ENCODE measurements around the gene CDH4. TPM values are rescaled to one million over a fixed set of nuclear protein-coding genes. Genes with fewer than 3 reads are reported as not detected.

CDH4 gene
- polyA plus RNA-seq, 1 donor = 1.2 TPM

DNA sequence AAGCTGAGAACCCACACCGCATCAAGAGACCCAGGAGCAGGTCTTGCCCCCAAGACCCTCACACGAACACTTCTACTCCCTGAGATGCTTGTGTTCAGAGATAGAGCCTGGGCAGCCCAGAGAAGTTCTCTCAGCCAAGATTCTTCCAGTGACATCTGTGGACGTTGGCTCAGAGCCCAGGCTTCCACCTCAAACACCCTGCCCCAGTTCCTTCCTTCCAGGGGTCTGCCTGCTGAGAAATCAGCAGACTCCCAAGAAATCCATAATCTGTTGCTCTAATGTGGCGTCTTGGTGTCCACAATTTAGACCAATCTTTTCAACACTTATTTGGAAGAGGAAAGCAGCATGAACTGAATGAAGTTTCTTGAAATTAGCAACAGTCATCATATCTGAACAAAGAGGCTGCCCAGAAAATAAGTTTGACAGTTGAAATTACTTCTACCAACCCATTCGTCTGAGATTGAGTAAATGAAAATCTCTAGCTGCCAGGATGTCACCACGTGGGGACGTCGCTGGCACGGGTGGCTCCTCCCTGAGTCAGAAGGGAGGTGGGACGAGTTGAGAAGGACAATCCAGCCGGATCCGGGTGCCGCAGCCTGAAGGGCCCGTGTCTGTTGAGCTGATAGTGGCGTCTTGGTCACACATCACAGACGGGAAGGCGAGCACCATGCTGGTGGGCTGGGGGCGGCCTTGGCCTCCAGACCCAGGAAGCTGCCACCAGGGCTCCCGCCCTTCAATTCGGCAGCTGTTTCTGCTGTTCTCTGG, 412.7 kb downstream of the CDH4 start:
- no peak for DNase-seq (ENCODE audit: low read depth)

DNA sequence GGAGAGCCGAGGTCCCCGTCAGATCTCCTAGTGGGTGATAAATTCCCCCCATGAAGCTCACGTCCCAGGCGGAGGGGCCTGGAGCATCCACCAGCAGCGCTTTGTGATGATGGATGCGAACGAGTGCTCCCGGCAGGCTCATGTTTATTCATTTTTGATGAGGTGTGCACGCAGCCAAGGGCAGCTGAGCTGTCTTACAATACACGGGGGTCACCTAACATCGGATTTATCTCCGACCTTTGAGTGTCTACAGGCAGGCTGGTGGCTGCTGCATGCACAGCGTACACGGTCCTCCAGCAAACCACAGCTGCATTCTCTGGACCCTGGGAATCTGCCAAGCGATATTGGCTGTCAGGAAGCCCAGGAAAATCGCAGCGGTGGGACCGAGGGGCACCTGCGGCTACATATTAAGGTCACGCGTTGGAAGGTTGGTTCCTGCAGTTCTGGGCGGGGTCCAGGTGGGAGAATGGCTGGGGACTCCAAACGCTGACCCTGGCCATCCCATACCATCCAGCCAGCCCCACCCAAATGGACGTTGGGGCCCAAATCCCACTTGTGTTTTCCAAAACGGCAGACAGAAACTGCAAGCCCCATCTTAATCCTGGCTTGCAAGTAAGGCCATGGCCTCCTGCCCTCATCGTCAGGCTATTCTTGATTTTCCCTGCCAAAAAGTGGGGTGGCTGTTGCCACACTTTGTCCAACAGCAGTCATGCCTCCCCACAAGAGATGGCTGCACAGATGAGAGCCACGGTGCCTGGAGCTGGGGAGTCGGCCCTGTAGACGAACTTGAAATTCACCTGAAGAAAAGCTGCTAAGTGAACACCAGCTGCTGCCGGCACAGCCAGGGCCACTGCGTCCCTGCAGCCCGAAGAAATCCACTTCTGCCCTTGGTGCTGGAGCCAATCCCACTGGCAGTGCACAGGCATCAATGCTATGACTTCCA, 413.7 kb downstream of the CDH4 start:
- no peak for DNase-seq (ENCODE audit: low read depth)

DNA sequence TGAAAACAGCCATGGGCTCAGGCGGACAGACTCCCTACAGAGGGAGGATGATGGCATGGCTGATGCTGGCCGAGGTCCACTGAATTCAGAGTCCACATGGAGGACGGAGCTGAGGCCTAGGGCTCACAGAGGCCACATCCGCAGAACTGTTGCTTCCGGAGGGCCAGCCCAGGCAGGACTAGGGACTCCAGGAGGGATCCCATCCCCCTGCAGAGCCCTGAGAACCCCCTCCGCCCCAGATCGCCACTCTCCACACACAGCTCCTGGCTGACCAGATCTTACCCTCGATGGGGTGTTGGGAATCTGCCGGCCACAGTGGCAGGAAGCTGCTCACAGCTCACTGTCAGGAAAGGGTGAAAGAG, 414.4 kb downstream of the CDH4 start:
- no peak for DNase-seq (ENCODE audit: low read depth)

DNA sequence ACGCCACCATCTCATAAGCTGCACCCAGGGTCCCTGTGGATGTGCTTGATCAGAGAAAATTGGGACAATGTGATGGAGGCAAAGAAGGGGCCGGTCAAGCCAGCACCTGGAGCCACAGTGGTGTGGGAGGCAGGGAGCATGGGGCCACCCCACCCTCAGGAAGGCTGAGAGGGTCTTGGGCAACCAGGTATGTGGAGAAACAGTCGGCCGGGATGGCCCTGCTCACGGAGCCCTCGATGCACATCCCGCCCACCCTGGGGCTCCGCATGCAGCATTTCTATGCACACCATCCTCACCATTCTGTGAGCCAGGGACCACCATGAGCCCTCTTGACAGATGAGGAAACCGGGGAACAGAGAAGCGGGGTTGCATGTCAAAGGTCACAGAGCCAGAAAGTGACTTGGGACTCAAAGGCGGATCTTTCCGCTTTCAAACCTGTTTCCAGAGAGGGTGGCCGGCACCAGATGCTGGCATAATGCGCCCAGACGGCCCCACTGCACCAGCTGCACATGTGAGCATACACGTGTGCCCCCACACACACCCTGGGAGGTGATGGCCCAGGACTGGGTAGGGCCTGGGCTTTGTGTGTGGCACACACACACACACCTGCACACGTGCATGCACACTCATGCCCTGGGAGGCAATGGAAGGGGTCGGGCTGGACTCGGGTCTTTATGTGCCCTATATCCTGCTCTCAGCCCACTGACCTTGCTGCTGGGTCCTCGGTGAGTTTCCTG, 415.2 kb downstream of the CDH4 start:
- DNase-seq (ENCODE audit: low read depth) = no peak

DNA sequence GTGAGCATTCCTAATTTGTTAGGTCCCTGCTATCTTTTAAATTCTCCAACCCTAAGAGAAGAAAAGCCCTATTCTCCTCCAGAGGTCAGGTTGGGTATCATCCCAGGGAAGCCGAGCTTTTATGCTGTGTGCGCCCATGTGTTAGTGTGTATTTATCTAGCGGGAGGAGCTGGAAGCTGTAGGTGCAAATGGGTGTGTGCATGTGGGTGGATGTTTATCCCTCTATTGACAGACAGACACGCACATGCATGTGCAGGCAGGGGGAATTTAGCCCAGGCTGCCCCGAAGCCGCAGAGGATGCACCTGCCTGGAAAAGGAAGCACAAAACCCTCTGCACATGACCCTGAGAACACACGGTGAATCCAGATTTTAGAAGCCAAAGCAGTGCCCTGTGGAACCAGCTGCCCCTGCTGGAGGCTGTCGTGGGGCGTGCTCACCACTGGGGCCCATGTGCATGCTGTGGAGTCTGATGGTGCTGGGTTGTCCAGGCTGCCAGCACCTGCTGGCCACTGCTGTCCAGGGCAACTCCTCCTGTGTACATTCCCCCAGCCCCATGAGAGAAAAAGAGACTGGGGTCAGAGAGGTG, 416.1 kb downstream of the CDH4 start:
- DNase-seq (ENCODE audit: low read depth) = no peak

DNA sequence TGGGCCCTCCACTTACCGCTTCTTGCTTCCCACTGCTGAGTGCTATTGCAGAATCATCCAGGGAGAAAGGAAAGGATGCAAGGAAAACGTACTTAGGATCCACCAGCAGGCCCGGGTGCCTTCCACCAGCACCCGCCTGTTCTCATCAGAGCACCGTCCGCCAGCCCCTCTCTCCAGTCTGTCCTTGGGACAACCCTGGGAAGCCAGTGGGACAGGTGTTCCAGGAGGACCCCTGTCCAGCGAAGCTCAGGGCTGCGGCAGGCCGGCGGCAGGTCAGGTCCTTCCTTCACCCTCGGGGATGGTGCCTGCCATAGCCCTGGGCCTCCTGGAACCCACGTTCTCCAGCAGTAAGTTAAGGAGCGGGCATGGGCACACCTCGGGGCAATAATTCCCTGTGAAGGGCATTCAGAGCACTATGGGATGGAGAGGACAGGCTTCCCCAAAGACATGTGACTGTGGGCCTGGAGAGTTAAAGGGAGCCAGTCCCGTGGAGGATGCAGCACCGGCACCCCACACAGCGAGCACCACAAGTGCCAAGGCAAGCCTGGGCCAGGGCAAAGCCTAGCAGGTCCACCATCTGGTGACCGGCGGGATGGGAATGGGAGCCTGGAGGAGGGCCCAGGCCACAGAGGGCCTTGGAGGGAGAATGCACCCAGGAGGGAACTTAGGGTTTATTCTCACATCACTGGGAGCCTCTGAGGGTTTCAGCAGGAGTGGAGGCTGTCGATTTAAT, 416.9 kb downstream of the CDH4 start:
- DNase-seq (ENCODE audit: low read depth) = no peak

DNA sequence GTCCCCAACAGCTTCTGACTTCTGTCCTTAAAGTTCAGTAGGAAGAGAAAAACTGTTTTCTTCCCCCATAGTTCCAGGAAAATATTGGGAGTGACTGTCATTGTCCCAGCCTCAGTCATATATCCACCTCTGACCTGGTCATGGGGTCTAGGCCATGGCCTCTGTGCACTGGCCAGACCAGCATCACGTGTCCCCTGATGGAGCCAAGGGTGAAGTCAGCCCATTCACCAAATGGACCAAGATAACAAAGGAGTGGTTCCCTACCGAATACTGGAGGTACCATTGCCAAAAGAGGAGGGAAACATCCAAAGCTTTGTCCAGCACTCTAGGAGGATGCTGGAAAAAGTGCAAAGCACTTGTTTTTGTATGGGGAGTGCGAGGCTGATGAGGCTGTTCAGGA, 418.2 kb downstream of the CDH4 start:
- DNase-seq (ENCODE audit: low read depth) = no peak

DNA sequence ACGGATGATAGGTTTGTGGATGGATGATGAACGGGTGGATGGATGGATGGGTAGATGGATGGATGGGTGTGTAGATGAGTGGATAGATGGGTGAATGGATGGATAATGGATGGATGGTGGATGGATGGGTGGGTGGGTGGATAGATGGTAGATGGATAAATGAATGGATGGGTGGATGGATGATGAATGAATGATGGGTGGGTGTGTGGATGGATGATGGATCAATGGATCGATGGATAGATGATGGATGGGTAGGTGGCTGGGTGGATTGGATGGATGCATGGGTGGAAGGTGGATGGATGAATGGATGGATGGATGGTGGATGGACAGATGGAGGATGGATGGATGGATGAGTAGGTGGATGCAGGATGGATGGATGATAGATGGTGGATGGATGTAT, 419.5 kb downstream of the CDH4 start:
- DNase-seq (ENCODE audit: low read depth) = no peak

DNA sequence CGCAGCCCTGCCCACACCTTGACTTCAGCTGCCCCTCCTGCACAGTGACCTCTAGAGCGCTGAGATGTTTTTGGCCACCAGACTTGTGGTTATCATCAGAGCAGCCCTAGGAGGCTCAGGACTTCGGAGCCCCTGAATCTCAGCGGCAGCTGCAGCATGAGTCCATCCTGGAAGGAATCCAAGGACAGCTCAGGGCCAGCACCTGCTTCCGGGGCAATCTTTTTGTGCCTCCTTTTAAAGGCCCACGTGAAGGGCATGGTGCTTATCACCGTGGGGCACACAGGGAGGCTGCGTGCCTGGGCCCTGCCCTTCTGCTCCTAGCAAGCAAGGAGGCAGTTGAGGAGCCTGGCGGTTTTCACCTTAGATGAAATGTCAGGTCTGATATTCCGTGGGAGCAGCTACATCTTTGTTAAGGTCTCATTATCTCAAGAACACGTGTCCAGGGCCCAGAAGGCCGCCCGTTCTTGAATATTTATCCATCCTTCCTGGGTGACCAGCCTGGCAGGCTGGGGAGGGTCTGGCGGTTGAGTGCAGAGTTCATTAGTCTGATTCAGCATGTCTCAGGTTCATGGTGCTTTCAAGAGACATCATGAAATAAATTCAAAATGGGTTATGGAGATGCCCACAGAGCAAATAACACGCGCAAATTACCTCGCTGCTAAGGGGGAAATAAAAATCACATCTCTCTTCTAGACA, 421.2 kb downstream of the CDH4 start:
- DNase-seq (ENCODE audit: low read depth) = no peak

DNA sequence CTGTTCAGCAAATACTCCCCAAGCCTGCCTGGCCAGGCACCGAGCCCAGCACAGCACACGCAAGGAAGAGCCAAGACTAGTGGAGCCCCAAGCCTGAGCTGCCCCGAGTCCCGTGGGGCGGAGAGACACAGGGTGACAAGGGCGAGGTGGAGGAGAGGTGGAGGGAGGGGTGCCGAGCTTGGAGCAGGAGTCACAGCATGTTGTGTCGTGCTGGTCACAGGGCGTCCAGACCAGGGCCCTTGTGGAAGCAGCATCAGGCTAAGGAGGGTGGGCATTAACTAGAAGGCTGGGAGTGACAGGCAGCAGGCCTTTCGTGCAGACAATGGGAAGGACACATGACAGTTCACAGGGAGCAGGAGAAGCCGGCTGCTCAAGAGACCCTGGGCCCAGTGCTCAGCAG, 422.1 kb downstream of the CDH4 start:
- no peak for DNase-seq (ENCODE audit: low read depth)

DNA sequence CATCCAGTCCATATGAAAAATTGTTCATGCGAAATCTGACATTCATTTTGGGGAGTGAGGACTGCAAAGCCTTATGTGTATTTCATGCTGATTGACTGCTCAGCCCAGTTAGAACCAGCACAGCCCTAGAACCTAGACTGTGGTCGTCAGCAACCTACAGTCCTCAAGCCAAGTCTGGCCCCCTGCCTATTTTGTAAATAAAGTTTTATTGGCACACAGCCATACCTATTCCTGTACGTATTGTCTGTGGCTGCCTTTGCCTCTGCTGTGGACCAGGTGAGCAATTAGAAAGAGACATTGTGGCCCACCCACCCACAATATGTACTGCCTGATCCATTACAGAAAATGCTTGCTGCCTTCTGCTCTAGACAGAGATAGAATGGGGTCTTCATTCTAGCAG, 422.6 kb downstream of the CDH4 start:
- no peak for DNase-seq (ENCODE audit: low read depth)

DNA sequence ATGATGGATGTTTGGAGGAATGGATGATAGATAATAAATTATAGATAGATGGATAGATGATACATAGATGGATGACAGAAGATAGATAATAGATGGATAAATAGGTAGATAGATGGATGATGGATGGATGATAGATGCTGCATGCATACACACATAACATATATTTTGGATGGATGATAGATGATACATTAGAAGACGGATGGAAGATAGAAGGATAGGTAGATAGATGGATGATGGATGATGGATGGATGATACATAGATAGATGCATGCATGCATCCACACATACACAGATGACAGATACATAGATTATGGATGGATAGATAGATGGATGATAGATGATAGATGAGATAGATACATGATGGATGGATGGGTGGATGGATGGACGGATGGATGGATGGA, 425.9 kb downstream of the CDH4 start:
- no peak for DNase-seq (ENCODE audit: low read depth)

DNA sequence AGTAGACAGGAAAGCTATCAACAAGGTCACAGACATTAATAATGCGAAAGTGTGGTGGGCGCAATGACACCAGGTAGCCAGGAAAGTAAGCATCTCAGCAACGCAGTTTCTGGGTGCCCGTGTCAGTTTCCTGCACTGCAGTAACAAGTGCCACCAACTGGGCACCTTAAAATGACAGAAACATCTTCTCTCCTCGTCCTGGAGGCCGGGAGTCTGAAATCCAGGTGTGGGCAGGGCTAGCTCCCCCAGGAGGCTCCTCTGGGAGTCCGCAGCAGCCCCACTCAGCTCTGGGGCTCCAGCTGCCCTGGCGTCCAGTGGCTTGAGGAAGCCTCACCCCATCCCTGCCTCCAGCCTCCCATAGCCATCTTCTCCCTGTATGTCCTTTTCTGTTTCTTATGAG, 426.4 kb downstream of the CDH4 start:
- no peak for DNase-seq (ENCODE audit: low read depth)

DNA sequence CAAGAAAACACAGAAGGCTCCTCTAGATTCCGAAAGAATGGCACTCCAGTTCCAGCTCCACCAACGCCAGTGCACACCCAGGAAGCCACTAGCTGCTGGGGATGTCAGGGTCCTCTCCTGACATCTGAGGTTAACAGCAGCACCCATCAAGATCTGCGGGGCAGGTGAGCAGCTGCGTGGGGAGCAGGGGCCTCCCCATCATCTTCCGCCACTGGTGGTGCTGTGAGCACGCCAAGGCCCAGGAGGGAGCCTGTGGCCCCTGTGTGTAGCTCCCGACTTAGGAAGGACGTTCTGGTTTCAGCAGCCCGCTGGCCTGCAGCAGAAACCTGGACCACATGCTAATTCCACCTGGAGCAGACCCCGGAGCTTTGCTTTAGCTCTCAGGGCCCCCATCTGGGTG, 427.4 kb downstream of the CDH4 start:
- no peak for DNase-seq (ENCODE audit: low read depth)

DNA sequence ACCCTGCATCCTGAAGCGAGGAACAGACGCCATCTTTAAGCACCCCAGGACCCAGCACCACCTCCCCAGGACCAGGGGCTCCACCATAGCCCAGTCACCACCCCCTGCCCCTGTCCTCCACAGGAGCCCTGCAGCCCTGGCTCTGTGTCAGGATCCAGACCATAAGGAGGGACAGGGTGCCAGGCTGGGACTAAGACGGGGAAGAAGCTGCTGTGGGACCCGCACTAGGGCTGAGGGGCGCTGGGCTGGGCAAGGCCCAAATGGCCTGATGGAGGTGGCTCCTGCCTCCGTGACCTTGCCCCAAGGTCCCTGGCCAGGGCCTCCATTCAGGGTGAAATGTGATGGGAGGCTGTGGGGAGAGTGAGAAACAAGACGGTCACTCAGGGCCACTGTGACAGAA, 428.0 kb downstream of the CDH4 start:
- no peak for DNase-seq (ENCODE audit: low read depth)

DNA sequence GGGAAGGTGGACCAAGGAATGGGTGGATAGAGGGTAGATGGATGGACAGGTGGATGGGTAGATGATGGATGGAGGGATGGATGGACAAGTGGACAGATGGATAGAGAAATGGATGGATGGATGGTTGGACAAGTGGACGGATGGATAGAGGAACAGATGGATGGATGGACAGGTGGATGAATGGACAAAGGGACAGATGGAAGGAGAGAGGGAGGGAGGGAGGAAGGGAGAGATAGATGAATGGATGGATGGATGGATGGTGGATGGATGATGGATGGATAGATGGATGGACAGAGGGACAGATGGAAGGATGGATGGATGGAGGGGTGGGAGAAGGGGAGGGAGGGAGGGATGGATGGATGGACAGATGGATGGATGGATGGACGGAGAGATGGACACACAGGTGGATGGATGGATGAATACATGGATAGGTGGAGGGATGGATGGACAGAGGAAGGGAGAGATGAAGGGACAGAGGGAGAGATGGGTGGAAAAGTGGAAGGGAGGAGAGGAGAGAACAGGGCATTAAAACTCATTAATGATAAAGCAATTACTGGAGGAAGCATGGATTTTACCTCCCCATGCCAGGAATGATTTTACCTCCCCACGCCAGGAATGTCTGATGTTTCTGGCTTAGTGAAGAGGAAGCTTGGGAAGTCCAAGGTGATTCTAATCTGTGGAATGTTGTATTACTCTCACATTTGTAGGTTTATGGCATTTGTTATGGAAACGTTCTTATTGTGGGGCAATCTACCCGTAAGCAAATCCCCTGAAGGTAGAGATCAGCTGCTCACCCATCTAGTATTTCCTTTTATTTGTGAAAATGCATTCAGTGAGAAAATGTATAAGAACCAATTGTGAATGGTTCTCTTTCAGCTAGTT, 430.3 kb downstream of the CDH4 start:
- DNase-seq (ENCODE audit: low read depth) = no peak

DNA sequence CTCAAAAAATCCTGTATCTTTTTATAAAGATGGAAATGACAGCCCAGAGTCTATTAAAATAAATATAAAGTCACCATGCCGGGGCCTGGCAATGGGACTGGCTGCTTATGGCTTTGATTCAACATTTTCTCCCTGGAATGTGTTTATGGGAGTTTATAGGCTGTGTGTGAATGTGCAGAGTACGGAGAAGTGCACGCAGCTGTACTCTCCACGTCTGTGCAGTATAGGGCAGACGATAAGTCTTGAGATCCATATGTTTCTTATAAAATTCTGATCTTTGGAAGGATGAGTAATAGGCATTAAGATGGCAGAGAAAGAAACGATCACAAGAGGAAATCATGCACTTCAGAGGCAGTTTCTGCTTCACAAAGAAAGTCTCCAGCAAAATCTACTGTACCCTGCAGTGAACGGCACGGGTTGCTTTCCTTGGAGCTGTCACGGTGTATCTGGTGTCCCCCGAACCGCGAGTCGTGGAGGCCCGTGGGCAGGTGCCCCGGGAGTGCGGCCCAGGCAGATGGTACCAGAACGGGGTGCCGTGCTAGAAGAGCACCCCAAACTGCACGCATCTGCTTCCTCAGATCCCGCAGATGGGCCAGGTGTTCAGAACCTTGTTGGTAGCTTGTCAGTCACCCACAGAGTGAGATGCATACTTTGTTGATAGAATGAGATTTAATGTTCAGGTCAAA, 431.1 kb downstream of the CDH4 start:
- DNase-seq (ENCODE audit: low read depth) = no peak

DNA sequence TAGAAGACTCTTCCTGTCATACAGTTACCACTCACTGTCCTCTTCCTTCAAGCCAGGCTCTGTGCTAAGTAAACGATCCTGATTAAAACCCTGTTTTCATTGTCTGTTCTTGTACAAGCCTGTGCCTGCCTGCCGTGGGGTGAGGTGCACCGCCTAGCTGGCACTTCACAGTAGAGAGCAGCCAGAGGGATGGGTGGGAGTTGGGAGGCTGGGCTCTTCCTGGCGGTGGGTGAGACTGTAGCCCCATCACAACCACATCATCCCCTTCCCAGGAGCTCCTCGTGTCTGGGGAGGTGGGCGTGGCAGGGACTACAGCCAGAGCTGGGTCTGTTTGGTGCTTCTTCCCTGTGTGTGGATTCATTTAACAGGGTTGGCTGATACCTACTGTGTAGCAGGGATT, 431.7 kb downstream of the CDH4 start:
- no peak for DNase-seq (ENCODE audit: low read depth)

DNA sequence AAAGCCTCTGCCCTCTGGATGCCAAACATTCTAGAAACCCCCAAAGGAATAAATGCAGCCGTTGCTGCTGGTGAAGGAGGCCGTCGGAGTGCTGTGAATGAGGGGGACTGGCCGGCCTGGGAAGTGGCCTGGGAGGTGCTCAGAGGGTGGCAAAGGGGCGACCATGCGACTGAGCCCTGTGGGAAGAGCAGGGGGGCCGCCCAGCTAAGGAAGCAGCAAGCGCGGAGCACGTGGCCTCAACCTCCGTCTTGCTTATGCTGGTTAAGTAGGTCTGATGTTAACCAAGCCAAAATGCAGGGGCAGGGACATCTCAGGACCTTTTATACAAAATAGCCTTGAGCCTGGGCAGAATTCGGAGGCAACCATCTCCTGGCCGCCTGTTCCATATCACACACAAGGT, 432.1 kb downstream of the CDH4 start:
- no peak for DNase-seq (ENCODE audit: low read depth)

Data from forelimb muscle (tissue), 1 donor.